HepG2 (cell line): ENCODE measurements around the gene CUL7. TPM values are rescaled to one million over a fixed set of nuclear protein-coding genes. Genes with fewer than 3 reads are reported as not detected.

Experiments
- ARNTL ChIP-seq: sonication (generic); formaldehyde crosslinking; IDR thresholded peaks from 2 replicates; pipeline ENCODE4 v1.4.0; 2020; ENCODE audit warnings: mild to moderate bottlenecking, missing genetic modification reagents
- CEBPG ChIP-seq: IDR thresholded peaks from 2 replicates; pipeline ENCODE4 v1.6.1; 2016
- DZIP1 ChIP-seq: sonication (generic); formaldehyde crosslinking; IDR thresholded peaks from 2 replicates; pipeline ENCODE4 v1.5.0; 2020; ENCODE audit warnings: mild to moderate bottlenecking, missing genetic modification reagents
- GPBP1L1 ChIP-seq: sonication (generic); formaldehyde crosslinking; IDR thresholded peaks from 2 replicates; pipeline ENCODE4 v1.5.0; 2020; ENCODE audit warnings: mild to moderate bottlenecking, missing genetic modification reagents
- GPN1 ChIP-seq: sonication (generic); formaldehyde crosslinking; IDR thresholded peaks from 2 replicates; pipeline ENCODE4 v1.5.1; 2020; ENCODE audit warnings: missing genetic modification reagents, borderline replicate concordance
- HNF4A ChIP-seq: sonication (generic); formaldehyde crosslinking; IDR thresholded peaks from 2 replicates; pipeline ENCODE4 v1.4.0; 2020; ENCODE audit warnings: missing genetic modification reagents
- MAX ChIP-seq: IDR thresholded peaks from 2 replicates; pipeline ENCODE4 v1.6.1; 2012; ENCODE audit warnings: inconsistent platforms
- MIER2 ChIP-seq: IDR thresholded peaks from 2 replicates; pipeline ENCODE4 v1.6.1; 2016; ENCODE audit warnings: missing biosample characterization, missing genetic modification reagents
- NFE2L1 ChIP-seq: sonication (generic); formaldehyde crosslinking; IDR thresholded peaks from 2 replicates; pipeline ENCODE4 v1.4.0; 2020; ENCODE audit warnings: missing genetic modification reagents, mild to moderate bottlenecking, borderline replicate concordance
- PBX2 ChIP-seq: IDR thresholded peaks from 2 replicates; pipeline ENCODE4 v1.6.1; 2016; ENCODE audit warnings: control low read depth
- PCBP2 ChIP-seq: fragments of 200-400 bp; formaldehyde crosslinking; optimal IDR thresholded peaks from 2 replicates; pipeline ENCODE3; 2018; ENCODE audit warnings: low read length, low read depth; ENCODE audit not compliant: poor library complexity, severe bottlenecking
- PHF21A ChIP-seq: sonication (generic); formaldehyde crosslinking; IDR thresholded peaks from 2 replicates; pipeline ENCODE4 v1.5.0; 2020; ENCODE audit warnings: mild to moderate bottlenecking, missing genetic modification reagents
- RFXANK ChIP-seq: IDR thresholded peaks from 2 replicates; pipeline ENCODE4 v1.6.1; 2016
- SATB2 ChIP-seq: sonication (generic); formaldehyde crosslinking; IDR thresholded peaks from 2 replicates; pipeline ENCODE4 v1.5.0; 2020; ENCODE audit warnings: missing genetic modification reagents
- SP5 ChIP-seq: IDR thresholded peaks from 2 replicates; pipeline ENCODE4 v1.6.1; 2016; ENCODE audit warnings: low read depth, borderline replicate concordance
- ZC3H4 ChIP-seq: sonication (generic); formaldehyde crosslinking; IDR thresholded peaks from 2 replicates; pipeline ENCODE4 v1.4.0; 2020; ENCODE audit warnings: missing genetic modification reagents, borderline replicate concordance
- ZFP90 ChIP-seq: sonication (generic); formaldehyde crosslinking; IDR thresholded peaks from 2 replicates; pipeline ENCODE4 v1.8.0; 2022; ENCODE audit warnings: missing genetic modification reagents, mild to moderate bottlenecking, inconsistent platforms, borderline replicate concordance
- ZNF333 ChIP-seq: sonication (generic); formaldehyde crosslinking; IDR thresholded peaks from 2 replicates; pipeline ENCODE4 v1.4.0; 2020; ENCODE audit warnings: mild to moderate bottlenecking, missing genetic modification reagents, borderline replicate concordance
- ZNF34 ChIP-seq: sonication (generic); formaldehyde crosslinking; IDR thresholded peaks from 2 replicates; pipeline ENCODE4 v1.4.0; 2020; ENCODE audit warnings: mild to moderate bottlenecking, missing genetic modification reagents, borderline replicate concordance
- ZNF441 ChIP-seq: sonication (generic); formaldehyde crosslinking; IDR thresholded peaks from 2 replicates; pipeline ENCODE4 v1.7.0; 2021; ENCODE audit warnings: missing genetic modification reagents, borderline replicate concordance
- ZNF629 ChIP-seq: sonication (generic); formaldehyde crosslinking; conservative IDR thresholded peaks from 2 replicates; pipeline ENCODE4 v1.5.0; 2020; ENCODE audit warnings: missing genetic modification reagents
- ZNF678 ChIP-seq: sonication (generic); formaldehyde crosslinking; IDR thresholded peaks from 2 replicates; pipeline ENCODE4 v1.4.0; 2020; ENCODE audit warnings: mild to moderate bottlenecking, missing genetic modification reagents
- ZNF710 ChIP-seq: sonication (generic); formaldehyde crosslinking; IDR thresholded peaks from 2 replicates; pipeline ENCODE4 v1.5.0; 2020; ENCODE audit warnings: mild to moderate bottlenecking, missing genetic modification reagents, borderline replicate concordance
- polyA plus RNA-seq, 8 experiments: library from polyadenylated mRNA; depleted of rRNA in 3 of 8; stranded (reverse) in 7 of 8; unstranded in 1 of 8; fragments of >200 nt; fragmentation: Illumina TruSeq in 4 of 8; extraction: Trizol in 4 of 8; gene quantifications; 2 replicates each; pipeline versions ENCODE4 v1.2.1 to v1.2.3, GENCODE V29; 2011 to 2016; ENCODE audit warnings: low read depth in 4 of 8, missing spikeins in 1 of 8, mixed read lengths in 1 of 8; ENCODE audit not compliant: insufficient read depth in 1 of 8
- total RNA-seq, 5 experiments: library from RNA; depleted of rRNA; stranded (reverse); fragments of >200 nt; fragmentation: Illumina TruSeq; extraction: Trizol; gene quantifications; 2 replicates each; pipeline ENCODE4 v1.2.3, GENCODE V29; 2016; ENCODE audit warnings: low read depth in 1 of 5

Gene CUL7
- total and polyA plus RNA-seq, 2 of the 13 experiments (the other 11 are each of a cell fraction or from before 2014, with no cell fraction given), result 32.0 to 60.7 TPM

GRCh38 chr6:43076464-43077332, 23.0 kb upstream of the CUL7 start (continued):
- TF ChIP-seq GPN1 (CRISPR knock-in tag) (no peak), SP5 (CRISPR knock-in tag) (no peak), ZNF333 (no peak), GPBP1L1 (CRISPR knock-in tag) (no peak), PBX2 (CRISPR knock-in tag) (no peak), MIER2 (no peak), ZNF710 (CRISPR knock-in tag) (no peak), SATB2 (CRISPR knock-in tag) (no peak), ZNF678 (CRISPR knock-in tag) (no peak), ZNF629 (CRISPR knock-in tag) (peak; percentile 64), ZNF34 (CRISPR knock-in tag) (peak; percentile 71; the same call in 1 of the 2 replicates), ZFP90 (CRISPR knock-in tag) (no peak; the same call in none of the 2 replicates), ZC3H4 (CRISPR knock-in tag) (no peak), MAX (peak; percentile 38; the same call in 1 of the 2 replicates), HNF4A (no peak), NFE2L1 (CRISPR knock-in tag) (no peak), PCBP2 (no peak), RFXANK (CRISPR knock-in tag) (no peak), DZIP1 (peak; percentile 83), ZNF441 (no peak), ARNTL (peak; percentile 73), PHF21A (CRISPR knock-in tag) (0 out of 2 replicates have a peak, but pooled peaks have one; percentile 8), CEBPG (CRISPR knock-in tag) (no peak)
